NCI-H1105 treated with DMSO at 0.1 percent for 48 hours (cell line): ENCODE results near the gene NTRK1.

Experiments
- DNase-seq: peaks from one replicate; lab custom pipeline; 2025; lab: John Stamatoyannopoulos, UW

NTRK1 gene

GRCh38 chr1:156881101-156881500 is 20.4 kb downstream of the NTRK1 start:
- no peak for DNase-seq

GRCh38 chr1:156881663-156882062 is 21.0 kb downstream of the NTRK1 start:
- no peak for DNase-seq

- DNase-seq = no peak
Measured at GRCh38 chr1:156882543-156882942, 21.9 kb downstream of the NTRK1 start.

- DNase-seq = no peak
Measured at GRCh38 chr1:156883919-156884318, 23.3 kb downstream of the NTRK1 start.

- no peak for DNase-seq
Measured at GRCh38 chr1:156884560-156885184, 24.0 kb downstream of the NTRK1 start.

- no peak for DNase-seq
Measured at GRCh38 chr1:156885314-156885713, 24.6 kb downstream of the NTRK1 start.

- no peak for DNase-seq
Measured at GRCh38 chr1:156885880-156886355, 25.3 kb downstream of the NTRK1 start.

- DNase-seq = no peak
Measured at GRCh38 chr1:156886583-156887281, 26.1 kb downstream of the NTRK1 start.

GRCh38 chr1:156887317-156887716 is 26.7 kb downstream of the NTRK1 start:
- DNase-seq = no peak

- no peak for DNase-seq
Measured at GRCh38 chr1:156887734-156888133, 27.1 kb downstream of the NTRK1 start.

GRCh38 chr1:156889802-156890580 is 29.3 kb downstream of the NTRK1 start:
- peak; percentile 78 for DNase-seq

GRCh38 chr1:156892190-156893047 is 31.8 kb downstream of the NTRK1 start:
- peak; percentile 62 for DNase-seq

- no peak for DNase-seq
Measured at GRCh38 chr1:156893048-156893953, 32.6 kb downstream of the NTRK1 start, which contains the start of gene PEAR1. PEAR1 (plus strand) TSS chr1:156893718; CDS start chr1:156903927, 10,209 bp downstream.

GRCh38 chr1:156894001-156894400 is 33.3 kb downstream of the NTRK1 start:
- no peak for DNase-seq

GRCh38 chr1:156894711-156895454 is 34.2 kb downstream of the NTRK1 start:
- no peak for DNase-seq

GRCh38 chr1:156895455-156895812 is 34.8 kb downstream of the NTRK1 start:
- no peak for DNase-seq

- no peak for DNase-seq
Measured at GRCh38 chr1:156895927-156896326, 35.3 kb downstream of the NTRK1 start.

- DNase-seq = no peak
Measured at GRCh38 chr1:156896490-156897033, 35.9 kb downstream of the NTRK1 start.

GRCh38 chr1:156897078-156897825 is 36.6 kb downstream of the NTRK1 start:
- DNase-seq = no peak
